HG03575 (cell line): ENCODE data around the gene MED25.

Source experiments
- ATAC-seq: cut with Tn5 transposase; IDR thresholded peaks from one replicate; pipeline ENCODE4 v1.9.1; 2021; ENCODE audit not compliant: unreplicated experiment, insufficient number of reproducible peaks, low FRiP score; ENCODE audit errors: extremely low read depth

Gene MED25

DNA sequence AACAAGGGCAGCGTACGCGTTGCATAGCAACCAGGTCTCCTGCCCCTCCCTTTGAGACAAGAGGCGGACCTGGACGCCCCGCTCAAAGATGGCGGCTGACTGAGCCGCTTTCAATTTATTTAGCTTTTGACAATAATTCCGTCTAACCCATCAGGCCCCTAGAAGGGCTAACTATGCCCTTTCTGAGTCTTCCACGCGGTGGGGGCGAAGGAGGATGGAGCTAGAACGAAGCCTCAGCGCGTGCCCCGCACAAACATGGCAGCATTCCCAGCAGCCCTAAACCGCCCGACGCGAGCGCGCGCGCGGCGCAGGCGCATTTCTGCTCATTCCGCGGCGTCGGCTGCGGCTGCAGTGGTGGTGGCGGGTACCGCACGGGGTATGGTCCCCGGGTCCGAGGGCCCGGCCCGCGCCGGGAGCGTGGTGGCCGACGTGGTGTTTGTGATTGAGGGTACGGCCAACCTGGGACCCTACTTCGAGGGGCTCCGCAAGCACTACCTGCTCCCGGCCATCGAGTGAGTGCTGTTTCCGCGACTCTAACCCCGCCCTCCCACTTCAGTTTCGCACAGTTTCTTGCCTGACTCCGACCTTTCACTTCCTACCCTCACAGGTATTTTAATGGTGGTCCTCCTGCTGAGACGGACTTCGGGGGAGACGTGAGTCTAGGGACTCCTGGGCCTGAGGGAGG lies at the start of gene MED25:
Gene MED25 (plus strand): TSS at position 326 of the 685 bp plus-strand sequence. CDS start 53 bp downstream, at position 379.
- ATAC-seq = no peak

DNA sequence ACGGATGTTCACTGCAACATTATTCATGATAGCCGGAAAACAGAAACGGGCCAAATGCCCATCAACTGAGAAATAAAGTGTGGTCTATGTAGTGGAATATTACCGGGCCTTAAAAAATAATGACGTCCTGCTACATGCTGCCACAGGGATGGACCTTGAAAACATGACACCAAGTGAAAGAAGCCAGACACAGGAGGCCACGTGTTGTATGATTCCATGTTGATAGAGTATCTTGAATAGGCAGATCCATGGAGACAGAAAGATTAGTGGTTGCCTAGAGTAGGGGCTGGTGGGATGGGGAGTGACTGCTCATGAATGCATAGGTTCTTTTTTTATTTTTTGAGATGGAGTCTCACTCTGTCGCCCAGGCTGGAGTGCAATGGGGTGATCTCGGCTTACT lies 47.6 kb upstream of the MED25 start:
- no peak for ATAC-seq

DNA sequence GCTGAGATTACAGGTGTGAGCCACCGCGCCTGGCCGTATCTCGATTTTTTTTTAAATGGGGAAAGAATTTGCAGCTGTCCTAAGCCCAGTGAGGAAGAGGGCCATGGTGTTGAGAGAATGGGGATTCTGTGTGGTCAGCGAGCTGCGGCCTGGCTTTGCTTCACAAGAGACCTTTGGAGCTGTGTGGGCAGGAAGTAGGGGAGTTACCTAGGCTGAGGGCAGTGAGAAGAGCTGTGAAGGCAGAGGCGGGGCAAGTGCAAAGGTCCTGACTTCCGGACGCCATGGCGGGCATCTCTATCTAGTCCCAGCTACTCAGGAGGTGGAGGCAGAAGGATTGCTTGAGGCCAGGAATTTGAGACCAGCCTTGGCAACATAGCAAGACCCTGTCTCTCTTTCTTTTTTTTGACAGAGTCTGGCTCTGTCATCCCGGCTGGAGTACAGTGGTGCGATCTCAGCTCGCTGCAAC lies 46.4 kb upstream of the MED25 start:
- ATAC-seq = no peak

DNA sequence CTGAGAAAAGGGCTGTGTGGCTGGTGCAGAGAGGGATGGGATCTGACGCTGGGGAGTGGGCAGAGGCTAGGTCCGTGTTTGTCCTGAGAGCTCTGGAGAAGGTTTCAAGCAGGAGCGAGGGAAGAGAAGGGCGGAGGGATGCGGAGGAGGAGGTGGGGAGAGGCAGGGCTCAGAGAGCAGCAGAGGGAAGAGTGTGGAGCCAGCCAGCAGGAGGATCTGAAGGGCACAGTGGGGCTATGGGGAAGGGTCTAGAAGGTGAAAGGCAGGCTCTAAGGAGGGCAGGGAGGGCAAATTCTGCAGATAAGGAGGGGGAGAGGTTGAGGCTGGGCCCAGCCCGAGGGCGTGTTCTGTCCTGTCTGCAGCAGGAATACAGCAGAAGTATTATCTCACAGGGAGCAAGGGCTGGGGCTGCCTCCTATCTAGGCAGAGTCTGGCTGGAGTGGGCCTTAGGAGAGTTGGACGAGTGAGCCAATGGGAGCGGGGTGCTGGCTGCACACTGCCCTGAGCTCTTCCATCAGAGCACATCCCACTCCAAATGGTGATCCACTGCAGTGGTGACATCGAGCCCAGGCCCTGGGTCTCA lies 45.1 kb upstream of the MED25 start:
- ATAC-seq = no peak

DNA sequence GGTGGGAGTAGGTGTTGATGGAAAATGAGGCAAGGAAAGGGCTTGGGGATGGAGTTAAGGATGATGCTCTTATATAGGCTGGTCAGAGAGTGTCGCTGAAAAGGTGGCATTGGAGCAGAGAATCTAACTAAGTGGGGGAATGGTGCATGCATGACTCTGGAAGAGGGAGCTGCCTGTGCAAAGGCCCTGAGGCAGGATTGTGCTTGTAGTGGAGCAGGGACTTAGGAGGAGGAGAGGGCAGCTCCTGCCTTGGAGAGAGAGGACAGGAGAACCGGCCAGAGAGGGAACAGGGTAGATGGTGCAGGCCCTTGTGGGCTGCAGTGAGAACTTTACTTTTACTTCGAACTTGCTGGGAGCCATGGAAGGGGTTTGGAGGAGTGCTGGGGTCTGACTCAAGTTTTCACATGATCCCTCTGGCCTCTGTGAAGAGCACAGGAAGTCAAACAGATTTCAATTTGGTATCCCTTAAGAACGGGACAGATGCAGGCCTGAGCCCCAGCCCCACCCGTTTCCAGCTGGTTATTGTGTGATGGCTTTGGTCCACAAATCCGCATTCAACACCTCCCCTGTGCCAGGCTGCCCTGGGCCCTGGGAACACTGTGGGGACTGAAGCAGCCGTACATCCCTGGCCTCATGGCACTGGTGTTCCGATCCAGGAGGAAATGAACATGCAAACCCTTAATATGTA lies 44.3 kb upstream of the MED25 start:
- no peak for ATAC-seq

DNA sequence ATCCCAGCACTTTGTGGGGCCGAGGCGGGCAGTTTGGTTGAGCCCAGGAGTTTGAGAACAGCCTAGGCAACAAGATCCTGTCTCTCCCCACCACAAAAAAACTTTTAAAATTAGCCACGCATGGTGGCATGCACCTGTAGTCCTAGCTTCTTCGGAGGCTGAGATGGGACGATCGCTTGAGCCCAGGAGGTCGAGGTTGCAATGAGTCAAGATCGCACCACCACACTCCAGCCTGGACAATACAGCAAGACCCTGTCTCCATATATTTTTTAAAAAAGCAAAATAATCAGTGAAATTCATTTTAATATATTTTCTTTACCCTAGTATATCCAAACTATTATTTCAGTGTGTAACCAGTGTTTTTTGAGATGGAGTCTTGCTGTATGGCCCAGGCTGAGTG lies 43.1 kb upstream of the MED25 start:
- no peak for ATAC-seq

DNA sequence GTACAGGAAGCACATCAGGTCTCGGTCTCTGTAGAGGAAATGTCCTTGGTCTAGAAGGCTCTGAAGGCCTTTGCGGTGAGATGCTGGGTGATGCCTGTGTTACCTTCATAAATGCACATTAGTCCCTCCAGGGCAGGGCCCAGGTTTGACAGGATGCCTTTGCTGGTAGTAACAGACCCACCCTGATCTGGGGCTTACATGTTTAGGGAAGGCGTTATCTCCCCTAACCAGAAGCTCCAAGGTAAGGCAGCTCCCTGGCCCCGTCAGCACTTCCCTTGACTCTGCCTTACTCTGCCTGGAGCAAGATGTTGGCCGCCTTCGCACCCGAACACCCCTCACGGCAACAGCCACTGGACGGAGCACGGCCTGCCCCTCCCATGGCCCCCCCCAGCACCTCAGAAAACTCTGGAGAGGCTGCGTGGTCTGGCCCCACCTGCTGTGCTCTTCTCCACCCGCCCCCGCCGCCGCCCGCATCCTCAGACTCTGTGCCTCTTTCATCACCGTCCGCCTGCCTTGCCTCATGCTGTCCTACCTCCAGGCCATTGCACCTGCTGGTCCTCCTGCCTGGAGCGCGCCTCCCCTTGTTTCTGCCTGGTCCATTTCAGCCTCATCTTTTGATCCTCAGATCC lies 42.2 kb upstream of the MED25 start:
- ATAC-seq = no peak

DNA sequence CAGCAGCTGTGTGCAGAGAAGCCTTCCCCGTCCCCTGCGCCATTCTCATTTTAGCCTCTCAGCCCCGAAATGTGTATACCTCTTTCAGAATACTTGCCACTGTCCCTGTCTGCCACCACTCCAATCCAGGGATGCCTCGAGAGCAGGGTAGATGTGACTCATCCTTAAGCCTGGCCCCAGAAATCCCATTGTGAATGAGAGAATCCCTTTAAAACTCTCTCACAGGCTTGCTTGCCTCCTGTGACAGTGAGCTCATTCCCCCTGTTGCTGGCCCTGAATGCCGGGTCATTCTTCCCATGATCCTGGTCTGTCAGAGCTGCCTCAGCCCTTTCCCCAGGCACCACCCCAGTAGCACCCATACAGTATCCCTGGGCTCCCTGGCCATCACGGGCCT lies 41.7 kb upstream of the MED25 start:
- no peak for ATAC-seq

DNA sequence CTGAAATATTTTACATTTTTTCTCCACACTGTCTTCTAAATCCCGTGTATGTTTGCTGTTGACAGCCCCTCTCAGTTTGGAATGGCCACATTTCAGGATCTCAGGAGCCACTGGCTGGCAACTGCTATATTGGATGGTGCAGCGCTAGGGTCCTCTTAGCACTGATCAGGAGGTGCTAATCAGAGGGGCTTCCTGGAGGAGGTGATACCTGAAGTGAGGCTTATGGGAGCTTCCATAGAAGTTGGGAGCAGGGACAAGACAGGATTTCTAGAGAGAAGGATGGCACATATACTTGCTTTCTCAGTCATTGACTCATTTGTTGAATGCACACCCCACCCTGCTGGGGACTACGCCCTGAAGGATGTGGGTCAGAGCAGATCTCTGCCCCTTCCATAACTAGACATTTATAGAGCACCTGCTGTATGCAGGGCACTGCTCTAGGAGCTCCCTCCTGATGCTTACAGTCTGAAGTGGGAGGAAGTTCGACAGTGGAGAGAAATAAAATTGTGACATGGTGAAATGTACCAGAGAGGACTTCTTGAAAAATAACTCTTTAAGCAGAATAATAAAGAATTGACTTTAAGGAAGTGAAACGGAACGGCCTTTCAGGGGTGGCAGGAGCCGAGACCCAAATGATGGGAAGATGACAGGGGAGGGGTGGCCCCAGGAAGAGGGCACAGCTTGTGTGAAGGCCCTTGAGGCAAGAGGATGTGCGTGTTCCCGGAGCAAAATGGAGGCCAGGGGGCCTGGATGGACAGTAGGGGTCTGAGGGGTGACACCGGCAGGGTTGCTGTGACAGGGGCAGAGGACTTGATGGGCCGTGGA lies 38.1 kb upstream of the MED25 start:
- ATAC-seq = no peak

DNA sequence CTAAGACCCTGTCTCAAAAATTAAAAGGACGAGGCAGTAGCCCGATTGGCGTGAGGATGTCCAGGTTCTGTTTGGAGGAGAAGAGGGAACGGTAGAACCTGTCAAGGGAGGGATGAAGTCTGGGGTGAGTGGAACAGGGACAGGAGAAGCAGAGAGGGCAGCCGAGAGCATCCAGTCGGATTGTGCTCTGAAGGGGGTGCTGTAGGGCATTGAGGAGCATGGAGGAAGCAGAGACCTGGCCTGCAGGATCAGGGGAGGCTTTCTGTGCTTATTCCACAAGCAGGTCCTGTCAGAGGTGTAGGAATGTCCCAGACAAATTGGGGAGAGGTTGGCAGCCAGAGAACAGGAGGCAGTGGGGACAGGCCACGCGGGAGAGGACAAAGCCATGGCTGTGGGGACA lies 37.2 kb upstream of the MED25 start:
- no peak for ATAC-seq

DNA sequence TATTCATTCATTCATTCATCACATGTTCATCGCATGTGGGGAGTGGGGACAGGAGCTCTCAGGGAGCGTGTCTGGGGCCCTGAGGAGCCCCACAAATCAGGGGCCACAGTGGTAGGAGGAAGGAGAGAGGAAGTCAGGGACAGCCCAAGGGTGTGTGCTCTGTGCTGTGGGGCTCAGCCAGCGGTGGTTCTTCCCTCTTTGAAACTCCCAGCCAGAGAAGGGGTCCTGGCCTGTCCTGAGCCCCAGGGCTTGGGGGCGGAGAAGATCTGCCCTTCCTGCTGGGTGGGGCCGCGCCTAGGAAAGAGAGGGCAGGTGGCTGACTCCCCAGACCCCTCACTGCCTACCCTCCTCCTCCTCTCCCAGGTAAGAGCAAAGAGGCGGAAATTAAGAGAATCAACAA lies 36.7 kb upstream of the MED25 start:
- ATAC-seq = no peak

DNA sequence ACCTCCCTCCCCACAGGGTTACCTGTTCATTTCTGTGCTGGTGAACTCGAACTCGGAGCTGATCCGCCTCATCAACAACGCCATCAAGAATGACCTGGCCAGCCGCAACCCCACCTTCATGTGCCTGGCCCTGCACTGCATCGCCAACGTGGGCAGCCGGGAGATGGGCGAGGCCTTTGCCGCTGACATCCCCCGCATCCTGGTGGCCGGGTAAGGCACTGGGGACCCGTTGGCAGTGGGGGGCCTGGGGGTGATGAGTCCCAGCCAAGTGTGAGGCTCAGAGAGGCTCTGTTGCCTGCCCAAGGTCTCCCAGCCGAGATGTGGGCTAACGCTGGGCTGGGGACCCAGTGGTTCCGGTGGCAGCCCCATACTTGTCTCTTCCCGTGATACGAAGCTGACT lies 35.6 kb upstream of the MED25 start:
- ATAC-seq = no peak

DNA sequence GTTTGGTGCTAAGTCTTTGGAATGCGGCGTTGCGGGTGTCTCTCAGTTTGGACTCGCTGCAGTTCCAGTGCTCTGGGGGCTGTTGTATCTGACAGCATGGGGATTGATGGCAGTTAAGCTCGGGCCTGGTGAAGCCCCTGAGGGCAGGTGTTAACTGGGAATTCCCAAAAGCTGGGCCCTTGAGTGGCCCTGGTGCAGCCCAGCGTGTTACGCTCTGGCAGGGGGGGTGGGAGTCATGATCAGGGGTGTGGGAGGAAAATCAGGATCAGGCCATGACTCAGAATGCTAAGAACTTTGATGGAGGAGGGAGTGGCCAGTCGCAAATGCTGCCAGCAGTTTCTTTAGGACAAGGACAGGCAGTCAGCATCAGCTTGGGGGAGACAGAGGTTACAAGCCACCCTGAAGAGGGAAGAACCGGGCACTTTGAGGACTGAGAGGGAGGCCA lies 31.7 kb upstream of the MED25 start:
- ATAC-seq = no peak

DNA sequence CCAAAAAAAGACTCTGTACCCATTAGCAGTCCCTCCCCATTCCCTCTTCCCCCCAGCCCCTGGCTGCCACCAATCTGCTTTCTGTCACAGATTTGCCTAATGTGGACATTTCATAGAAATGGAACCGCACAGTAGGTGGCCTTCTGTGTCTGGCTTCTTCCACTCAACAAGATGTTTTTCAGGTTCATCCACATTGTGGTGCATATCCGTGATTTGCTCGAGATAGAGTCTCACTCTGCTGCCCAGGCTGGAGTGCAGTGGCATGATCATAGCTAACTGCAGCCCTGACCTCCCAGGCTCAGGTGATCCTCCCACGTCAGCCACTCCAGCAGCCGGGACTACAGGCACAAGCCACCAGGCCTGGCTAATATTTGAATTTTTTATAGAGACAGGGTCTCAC lies 30.3 kb upstream of the MED25 start:
- no peak for ATAC-seq

DNA sequence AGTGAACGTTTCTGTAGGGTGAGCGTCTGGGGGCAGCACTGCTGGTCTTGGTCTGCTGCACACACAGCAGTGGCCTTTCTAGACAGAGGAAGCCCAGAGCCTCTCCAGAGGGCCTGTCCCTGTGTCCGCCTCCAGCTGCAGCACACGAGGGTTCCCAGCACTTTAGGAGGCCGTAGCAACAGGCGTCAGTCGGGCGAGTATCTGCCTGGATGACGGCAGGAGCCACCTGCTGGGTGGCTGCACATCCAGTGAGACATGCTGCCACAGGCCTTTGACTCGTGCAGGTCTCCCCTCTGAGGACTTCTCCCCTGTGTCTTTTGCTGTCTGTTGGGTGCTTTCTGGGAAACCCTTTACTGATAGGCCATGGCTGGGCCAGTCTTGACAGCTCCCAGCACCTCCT lies 29.2 kb upstream of the MED25 start:
- no peak for ATAC-seq

DNA sequence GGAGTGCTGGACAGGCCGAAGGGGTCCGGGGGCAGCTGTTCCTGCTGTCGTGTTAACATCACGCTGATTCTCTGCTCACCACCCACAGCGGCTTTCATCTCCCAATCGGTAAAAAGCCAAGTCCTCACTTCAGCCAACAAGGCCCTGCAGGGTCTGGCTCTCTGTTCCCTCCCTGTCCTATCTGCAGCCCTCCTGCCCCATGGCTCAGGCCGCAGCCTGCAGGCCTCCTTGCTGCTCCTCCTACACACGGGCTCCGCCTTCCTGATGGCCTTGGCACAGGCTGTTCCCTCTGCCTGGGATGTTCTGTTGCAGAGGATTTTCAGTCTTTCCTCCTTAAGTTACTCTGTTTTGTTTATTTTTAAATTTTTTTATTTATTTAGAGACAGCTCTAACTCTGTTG lies 27.2 kb upstream of the MED25 start:
- ATAC-seq = no peak

DNA sequence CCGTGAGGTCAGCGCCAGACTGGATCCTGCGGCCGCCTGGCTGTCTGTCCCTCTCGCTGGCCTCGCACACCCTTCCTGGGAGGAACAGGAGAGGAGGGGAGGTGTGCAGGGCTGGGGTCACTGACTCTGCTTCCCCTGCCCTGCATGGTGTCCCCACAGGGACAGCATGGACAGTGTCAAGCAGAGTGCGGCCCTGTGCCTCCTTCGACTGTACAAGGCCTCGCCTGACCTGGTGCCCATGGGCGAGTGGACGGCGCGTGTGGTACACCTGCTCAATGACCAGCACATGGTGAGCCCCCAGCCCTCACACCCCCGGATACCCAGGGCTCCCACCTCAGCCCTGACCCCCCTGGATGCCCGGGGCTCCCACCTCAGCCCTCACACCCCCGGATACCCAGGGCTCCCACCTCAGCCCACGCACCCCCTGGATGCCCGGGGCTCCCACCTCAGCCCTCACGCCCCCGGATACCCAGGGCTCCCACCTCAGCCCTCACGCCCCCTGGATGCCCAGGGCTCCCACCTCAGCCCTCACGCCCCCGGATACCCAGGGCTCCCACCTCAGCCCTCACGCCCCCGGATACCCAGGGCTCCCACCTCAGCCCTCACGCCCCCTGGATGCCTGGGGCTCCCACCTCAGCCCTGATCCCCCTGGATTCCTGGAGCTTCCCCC lies 26.2 kb upstream of the MED25 start:
- no peak for ATAC-seq

DNA sequence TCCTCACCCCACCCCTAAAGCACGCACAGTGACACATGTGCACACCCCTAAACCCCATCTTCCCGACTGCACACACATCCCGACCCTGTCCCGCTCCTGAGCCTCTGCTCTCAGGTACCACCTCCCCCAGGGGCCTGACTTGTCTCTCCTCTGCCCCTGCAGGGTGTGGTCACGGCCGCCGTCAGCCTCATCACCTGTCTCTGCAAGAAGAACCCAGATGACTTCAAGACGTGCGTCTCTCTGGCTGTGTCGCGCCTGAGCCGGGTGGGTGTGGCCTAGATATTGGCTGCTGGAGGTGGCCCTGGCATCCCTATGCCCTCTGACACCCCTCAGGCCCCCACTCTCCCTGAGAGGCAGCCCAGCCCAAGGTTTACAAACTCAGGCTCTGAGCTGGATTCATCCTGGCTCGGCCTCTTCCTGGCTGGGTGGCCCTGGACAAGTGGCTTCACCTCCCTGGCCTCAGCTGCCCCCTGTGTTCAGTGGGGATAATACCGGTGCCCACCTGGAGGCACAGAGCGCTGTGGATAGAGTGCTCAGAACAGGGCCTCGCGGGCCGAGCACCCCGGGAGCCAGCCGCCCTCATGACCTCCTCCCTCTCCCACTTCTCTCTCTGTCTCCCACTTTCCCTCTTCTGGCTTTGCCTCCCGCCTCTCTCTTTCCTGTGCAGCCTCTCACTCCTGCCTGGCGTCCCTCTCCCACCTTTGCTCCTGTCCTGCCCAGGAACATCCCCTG lies 25.1 kb upstream of the MED25 start:
- no peak for ATAC-seq
